ENCODE data around the gene TAC4.

Gene TAC4

GRCh38 chr17:49798182-49798581 is 49.7 kb downstream of the TAC4 start:
- DNase-seq: no peak

GRCh38 chr17:49795372-49795771 is 52.5 kb downstream of the TAC4 start:
- no peak for DNase-seq

- no peak for DNase-seq
These were observed 54.6 kb downstream of the TAC4 start for GRCh38 chr17:49793309-49793708.

- no peak for DNase-seq
These were observed 58.7 kb downstream of the TAC4 start for GRCh38 chr17:49789243-49789578.

- DNase-seq: peak; percentile 98
These were observed 59.2 kb downstream of the TAC4 start, which contains the start of gene KAT7 for GRCh38 chr17:49788478-49789242. Gene KAT7, plus strand, starts transcription at chr17:49788681. Its CDS starts 154 bp downstream, at chr17:49788835.

Measured in SIG-M5 (cell line).